Measurements from ENCODE around the gene LONP2.
A peak's percentile ranks its signal among the peaks of the same experiment; 100 is the strongest.
"Not testable (repeated sequence)": the region's sequence is repeated elsewhere in the genome, so short reads cannot be mapped to it uniquely, and the experiment has no call there.

Gene LONP2

GRCh38 chr16:48402547-48402946, 158.4 kb downstream of the LONP2 start:
- not testable (repeated sequence) for H3K36me3 ChIP-seq (ENCODE audit: control insufficient read depth, insufficient read depth, low read length); H3K4me3 ChIP-seq (ENCODE audit: low read length); H3K9me3 ChIP-seq (ENCODE audit: control insufficient read depth, low read length); H3K27me3 ChIP-seq (ENCODE audit: control insufficient read depth, insufficient read depth, low read length); H3K9ac ChIP-seq (ENCODE audit: low read length)
- H3K4me1 ChIP-seq (ENCODE audit: control insufficient read depth, insufficient read depth, low read length): peaks cover 20% of the 10 kb centered on the region

- no peak overlapping the region for H3K4me3 ChIP-seq (ENCODE audit: low read length)
- H3K4me1 ChIP-seq (ENCODE audit: control insufficient read depth, insufficient read depth, low read length): peaks cover 39% of the 10 kb centered on the region
- no peak overlapping the region for H3K9ac ChIP-seq (ENCODE audit: low read length)
- no peaks in the 10 kb centered on the region for H3K36me3 ChIP-seq (ENCODE audit: control insufficient read depth, insufficient read depth, low read length)
- H3K9me3 ChIP-seq (ENCODE audit: control insufficient read depth, low read length): no peaks in the 10 kb centered on the region
- H3K27me3 ChIP-seq (ENCODE audit: control insufficient read depth, insufficient read depth, low read length): no peaks in the 10 kb centered on the region
Measured at GRCh38 chr16:48405153-48405552, 161.1 kb downstream of the LONP2 start.

- H3K27me3 ChIP-seq (ENCODE audit: control insufficient read depth, insufficient read depth, low read length): no peaks in the 10 kb centered on the region
- no peaks in the 10 kb centered on the region for H3K36me3 ChIP-seq (ENCODE audit: control insufficient read depth, insufficient read depth, low read length)
- no peaks in the 10 kb centered on the region for H3K9me3 ChIP-seq (ENCODE audit: control insufficient read depth, low read length)
- H3K9ac ChIP-seq (ENCODE audit: low read length): peak overlapping the region; percentile 47
- no peak overlapping the region for H3K4me3 ChIP-seq (ENCODE audit: low read length)
- H3K4me1 ChIP-seq (ENCODE audit: control insufficient read depth, insufficient read depth, low read length): peaks cover 46% of the 10 kb centered on the region
Measured at GRCh38 chr16:48405907-48406306, 161.8 kb downstream of the LONP2 start.

All from mucosa of stomach (tissue), 1 donor.